Measurements from ENCODE around the gene FAM163B. TPM values are rescaled to one million over a fixed set of nuclear protein-coding genes. Genes with fewer than 3 reads are reported as not detected.

The FAM163B gene
- polyA plus RNA-seq, 1 of the 3 experiments (the other 2 are of a cell fraction) = 0.05 TPM

GRCh38 chr9:133574771-133575170, 34.4 kb downstream of the FAM163B start:
- no peaks in the 10 kb centered on the region for H3K27me3 ChIP-seq (ENCODE audit: insufficient read depth)
- no peaks in the 10 kb centered on the region for H4K20me1 ChIP-seq (ENCODE audit: insufficient read depth)
- H3K4me3 ChIP-seq (ENCODE audit: low read depth in 2 of 2, low read length in 1 of 2) = no peak overlapping the region
- ChIA-PET POLR2A (interaction anchor here (0.6 to 3.7 kb wide), 3 partner anchors 9 to 721 kb away, joined by 3 to 41 read pairs (median 3); partner anchors contain the start of gene DBH), CTCF (interaction anchor here (0.9 to 1.2 kb wide), 2 partner anchors 90 to 140 kb away, joined by 3 read pairs; no protein-coding TSS in a partner anchor)
- H3K4me1 ChIP-seq (ENCODE audit: control insufficient read depth in 1 of 2, insufficient read depth in 2 of 2, low read depth in 1 of 2, low read length in 1 of 2) = peaks cover 0 to 76% of the 10 kb centered on the region in 2 experiments; a peak in 1 of 4 replicates
- H3K79me2 ChIP-seq (ENCODE audit: insufficient read depth) = no peaks in the 10 kb centered on the region
- no peak for TF ChIP-seq SIN3A (IDR thresholded peaks at IDR 0.05; ENCODE audit: borderline replicate concordance, low read depth, low read length)
- no peak for TF ChIP-seq MXI1 (IDR thresholded peaks at IDR 0.05; ENCODE audit: low read depth, low read length)
- no peak for TF ChIP-seq FOXJ3 (CRISPR knock-in tag; IDR thresholded peaks at IDR 0.05)
- TF ChIP-seq MEF2A (IDR thresholded peaks at IDR 0.05; ENCODE audit: borderline replicate concordance, low read depth) = no peak
- no peak for TF ChIP-seq TEAD4 (IDR thresholded peaks at IDR 0.05; ENCODE audit: borderline replicate concordance, insufficient read depth)
- no peak for TF ChIP-seq SMC3 (IDR thresholded peaks at IDR 0.05; ENCODE audit: low read depth, low read length)
- TF ChIP-seq TAF1 (IDR thresholded peaks at IDR 0.05; ENCODE audit: borderline replicate concordance, low read depth, low read length) = no peak
- no peak for TF ChIP-seq RAD21 (IDR thresholded peaks at IDR 0.05; ENCODE audit: low read length)
- no peak for TF ChIP-seq USF1 (IDR thresholded peaks at IDR 0.05; ENCODE audit: borderline replicate concordance, low read depth)
- TF ChIP-seq USF2 (IDR thresholded peaks at IDR 0.05; ENCODE audit: borderline replicate concordance, low read depth, low read length) = no peak
- no peak for TF ChIP-seq ZBTB33 (IDR thresholded peaks at IDR 0.05; ENCODE audit: borderline replicate concordance, low read depth)
- no peak for TF ChIP-seq YY1 (IDR thresholded peaks at IDR 0.05; ENCODE audit: low read depth)
- no peaks in the 10 kb centered on the region for H3K36me3 ChIP-seq (replicated peaks in 1 of 2; ENCODE audit: control insufficient read depth in 1 of 2, insufficient read depth in 2 of 2, low read length in 1 of 2)
- no peaks in the 10 kb centered on the region for H3K9me3 ChIP-seq
- H3K27ac ChIP-seq (ENCODE audit: low read depth in 2 of 2, low read length in 1 of 2) = peak overlapping the region in 1 of 2 experiments; percentile 97; a peak in 2 of 4 replicates
- H3K9ac ChIP-seq = no peak overlapping the region
- no peaks in the 10 kb centered on the region for H3K9me2 ChIP-seq
- WGBS (ENCODE audit: low lambda C conversion rate) = 78% methylated on average over 7 of the region's 17 CpGs
- no peak overlapping the region for H3K4me2 ChIP-seq
- no peaks in the 10 kb centered on the region for H3F3A ChIP-seq (replicated peaks; ENCODE audit: insufficient read depth)
- no peak overlapping the region for H2AFZ ChIP-seq (ENCODE audit: low read depth)
- DNase-seq = no peak

All from SK-N-SH (cell line).